ENCODE results near the gene RPS8.
"Not testable (repeated sequence)": the region's sequence is repeated elsewhere in the genome, so short reads cannot be mapped to it uniquely, and the experiment has no call there.

RPS8 gene

DNA sequence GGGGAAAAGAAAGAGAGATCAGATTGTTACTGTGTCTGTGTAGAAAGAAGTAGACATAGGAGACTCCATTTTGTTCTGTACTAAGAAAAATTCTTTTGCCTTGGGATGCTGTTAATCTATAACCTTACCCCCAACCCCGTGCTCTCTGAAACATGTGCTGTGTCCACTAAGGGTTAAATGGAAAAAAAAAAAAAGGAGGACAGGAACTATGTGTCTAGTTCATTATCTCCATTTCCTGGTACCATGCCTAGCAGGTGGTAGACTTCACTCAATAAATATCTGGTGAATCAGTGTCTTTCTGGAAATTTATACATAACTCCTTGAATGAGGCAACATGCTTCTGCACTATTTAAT is 36.4 kb upstream of the RPS8 start:
- no CpG with 5 or more reads among the region's 1 CpG for WGBS (ENCODE audit: extremely low coverage, insufficient coverage, low lambda C conversion rate)

DNA sequence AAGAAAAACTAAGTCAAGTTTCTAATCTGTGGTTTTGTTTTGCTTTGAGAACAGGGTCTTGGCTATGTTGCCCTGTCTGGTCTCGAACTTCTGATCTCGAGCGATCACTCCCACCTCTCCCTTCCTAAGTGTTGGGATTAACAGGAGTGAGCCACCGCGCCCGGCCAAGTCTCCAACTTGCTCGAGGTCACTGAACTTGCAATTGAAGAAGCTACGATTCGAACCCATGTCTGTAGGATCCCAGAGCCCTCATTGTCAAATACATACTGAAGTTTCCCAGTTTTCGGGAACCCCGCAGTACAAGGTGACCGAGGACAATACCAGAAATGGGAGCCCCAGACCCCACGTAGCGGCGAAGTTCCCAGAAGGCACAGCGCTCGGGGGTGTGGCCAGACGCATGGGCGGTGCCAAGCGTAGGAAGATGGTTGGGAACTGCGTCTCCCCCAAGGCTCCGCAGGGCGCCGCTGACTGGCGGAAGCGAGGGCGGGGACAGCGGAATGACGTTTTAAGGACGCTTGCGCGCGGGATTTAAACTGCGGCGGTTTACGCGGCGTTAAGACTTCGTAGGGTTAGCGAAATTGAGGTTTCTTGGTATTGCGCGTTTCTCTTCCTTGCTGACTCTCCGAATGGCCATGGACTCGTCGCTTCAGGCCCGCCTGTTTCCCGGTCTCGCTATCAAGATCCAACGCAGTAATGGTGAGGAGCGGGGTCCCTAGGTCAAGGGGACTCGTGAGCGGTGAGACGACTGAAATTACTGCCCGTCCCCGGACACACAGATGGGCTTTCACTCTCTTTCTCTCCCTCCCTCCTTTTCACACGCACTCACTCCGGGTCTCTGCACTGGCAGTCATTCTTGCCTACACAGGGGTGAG is 35.8 kb upstream of the RPS8 start, which contains the start of gene KIF2C:
Gene KIF2C, plus strand, starts transcription at position 531 of the 872 bp plus-strand sequence. Its CDS starts 96 bp downstream, at position 627.
- no peaks in the 10 kb centered on the region for H3K4me1 ChIP-seq (ENCODE audit: control insufficient read depth, low read depth, low read length)
- H2AK5ac ChIP-seq (ENCODE audit: low read length), result peak within 1 kb of the TSS; percentile 61
- no CpG with 5 or more reads among the region's 57 CpGs for WGBS (ENCODE audit: extremely low coverage, insufficient coverage, low lambda C conversion rate)
- peak within 1 kb of the TSS; percentile 54 for H3K27ac ChIP-seq (ENCODE audit: low read depth, low read length)
- H3K4ac ChIP-seq (ENCODE audit: low read depth, low read length), result peak within 1 kb of the TSS; percentile 38
- no peak within 1 kb of the TSS for H3K23ac ChIP-seq (ENCODE audit: low read length)
- peak within 1 kb of the TSS; percentile 49 for H2BK5ac ChIP-seq (ENCODE audit: low read length)
- peak within 1 kb of the TSS; percentile 92 for H3K56ac ChIP-seq (ENCODE audit: low read length)
- peaks cover 24% of the 10 kb centered on the region for H3K79me2 ChIP-seq (ENCODE audit: control insufficient read depth, insufficient read depth, low read length)
- peak within 1 kb of the TSS; percentile 41 for H3K18ac ChIP-seq (ENCODE audit: low read length)
- peaks cover 2% of the 10 kb centered on the region for H3K36me3 ChIP-seq (ENCODE audit: control insufficient read depth, insufficient read depth, low read length)
- no peak within 1 kb of the TSS for H4K8ac ChIP-seq (ENCODE audit: low read depth, low read length)
- no peak within 1 kb of the TSS for H2BK120ac ChIP-seq (ENCODE audit: low read depth, low read length)
- no peak within 1 kb of the TSS for H4K5ac ChIP-seq (ENCODE audit: low read length)
- peak within 1 kb of the TSS; percentile 84 for H3K9ac ChIP-seq (ENCODE audit: low read length)
- H3K79me1 ChIP-seq (ENCODE audit: low read length), result peaks cover 17% of the 10 kb centered on the region
- peak; percentile 98 for DNase-seq
- H3K27me3 ChIP-seq (ENCODE audit: insufficient read depth, low read length, poor library complexity), result no peaks in the 10 kb centered on the region
- H2BK15ac ChIP-seq (replicated peaks; ENCODE audit: low read depth), result no peak within 1 kb of the TSS
- H3K4me2 ChIP-seq (ENCODE audit: low read length), result peak within 1 kb of the TSS; percentile 86
- peak within 1 kb of the TSS; percentile 95 for H3K4me3 ChIP-seq (ENCODE audit: low read length)

More for the DNA sequence above, 36.4 kb upstream of the RPS8 start:
- not testable (repeated sequence) for H3K4me2 ChIP-seq (ENCODE audit: low read length); H3K36me3 ChIP-seq (ENCODE audit: control insufficient read depth, insufficient read depth, low read length); DNase-seq; H3K27ac ChIP-seq (ENCODE audit: low read depth, low read length); H3K9ac ChIP-seq (ENCODE audit: low read length); H2BK5ac ChIP-seq (ENCODE audit: low read length); H3K27me3 ChIP-seq (ENCODE audit: insufficient read depth, low read length, poor library complexity); H2BK120ac ChIP-seq (ENCODE audit: low read depth, low read length); H3K4ac ChIP-seq (ENCODE audit: low read depth, low read length); H3K18ac ChIP-seq (ENCODE audit: low read length); H3K23ac ChIP-seq (ENCODE audit: low read length); H2BK15ac ChIP-seq (replicated peaks; ENCODE audit: low read depth); H2AK5ac ChIP-seq (ENCODE audit: low read length); H3K4me1 ChIP-seq (ENCODE audit: control insufficient read depth, low read depth, low read length); H3K56ac ChIP-seq (ENCODE audit: low read length); H4K5ac ChIP-seq (ENCODE audit: low read length); H4K8ac ChIP-seq (ENCODE audit: low read depth, low read length); H3K4me3 ChIP-seq (ENCODE audit: low read length)
- Histone ChIP-seq H3K79me2 (ENCODE audit: control insufficient read depth, insufficient read depth, low read length) (peaks cover 22% of the 10 kb centered on the region), H3K79me1 (ENCODE audit: low read length) (peaks cover 14% of the 10 kb centered on the region)

DNA sequence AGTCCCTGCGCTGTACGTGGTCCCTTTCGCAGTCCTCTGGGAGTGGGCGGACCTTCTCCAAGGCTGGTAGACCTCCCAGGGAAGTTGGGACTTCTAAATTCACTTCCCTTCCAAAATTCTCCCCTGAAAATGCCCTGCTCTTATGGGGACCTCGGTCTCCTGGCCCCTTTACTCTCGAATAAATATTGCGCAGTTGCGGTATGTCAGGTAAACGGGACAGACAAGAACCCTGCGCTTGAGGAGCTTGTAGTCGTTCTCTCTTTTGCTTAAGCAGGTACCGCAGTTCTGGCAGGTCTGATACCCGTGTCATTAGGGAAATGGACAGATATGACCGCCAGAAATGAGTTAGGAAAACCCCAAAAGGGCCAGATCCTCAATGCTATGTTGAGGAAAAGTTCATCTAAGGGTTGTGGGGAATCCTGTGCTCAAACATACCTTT is 35.1 kb upstream of the RPS8 start:
- peak overlapping the region; percentile 47 for H2BK5ac ChIP-seq (ENCODE audit: low read length)
- H4K8ac ChIP-seq (ENCODE audit: low read depth, low read length), result no peak overlapping the region
- H3K36me3 ChIP-seq (ENCODE audit: control insufficient read depth, insufficient read depth, low read length), result peaks cover 2% of the 10 kb centered on the region
- no CpG with 5 or more reads among the region's 14 CpGs for WGBS (ENCODE audit: extremely low coverage, insufficient coverage, low lambda C conversion rate)
- H3K79me1 ChIP-seq (ENCODE audit: low read length), result peaks cover 17% of the 10 kb centered on the region
- H4K5ac ChIP-seq (ENCODE audit: low read length), result no peak overlapping the region
- peak overlapping the region; percentile 61 for H2AK5ac ChIP-seq (ENCODE audit: low read length)
- H3K4me1 ChIP-seq (ENCODE audit: control insufficient read depth, low read depth, low read length), result no peaks in the 10 kb centered on the region
- peak overlapping the region; percentile 16 for H3K18ac ChIP-seq (ENCODE audit: low read length)
- H3K56ac ChIP-seq (ENCODE audit: low read length), result peak overlapping the region; percentile 91
- H3K27ac ChIP-seq (ENCODE audit: low read depth, low read length), result peak overlapping the region; percentile 32
- H3K23ac ChIP-seq (ENCODE audit: low read length), result no peak overlapping the region
- H3K27me3 ChIP-seq (ENCODE audit: insufficient read depth, low read length, poor library complexity), result no peaks in the 10 kb centered on the region
- H3K4ac ChIP-seq (ENCODE audit: low read depth, low read length), result peak overlapping the region; percentile 38
- H2BK120ac ChIP-seq (ENCODE audit: low read depth, low read length), result no peak overlapping the region
- DNase-seq, result no peak
- peaks cover 24% of the 10 kb centered on the region for H3K79me2 ChIP-seq (ENCODE audit: control insufficient read depth, insufficient read depth, low read length)
- peak overlapping the region; percentile 84 for H3K9ac ChIP-seq (ENCODE audit: low read length)
- H2BK15ac ChIP-seq (replicated peaks; ENCODE audit: low read depth), result no peak overlapping the region
- H3K4me2 ChIP-seq (ENCODE audit: low read length), result peak overlapping the region; percentile 86
- peak overlapping the region; percentile 95 for H3K4me3 ChIP-seq (ENCODE audit: low read length)

DNA sequence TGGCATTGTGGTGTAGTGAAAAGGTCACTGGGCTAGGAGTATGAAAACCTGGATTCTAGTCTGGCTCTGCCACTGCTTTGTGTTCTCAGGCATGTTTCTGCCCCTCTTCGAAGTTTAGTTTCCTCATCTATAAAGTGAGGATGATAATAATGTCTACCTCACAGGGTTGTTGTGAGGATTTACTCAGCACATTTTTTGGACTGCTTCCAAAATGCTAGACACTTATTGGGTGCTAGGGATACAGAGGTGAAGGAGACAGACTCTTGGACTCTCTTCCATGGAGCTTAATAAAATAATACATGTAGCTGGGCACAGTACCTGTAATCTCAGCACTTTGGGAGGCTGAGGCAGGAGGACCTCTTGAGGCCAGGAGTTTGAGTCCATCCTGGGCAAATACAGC is 32.1 kb upstream of the RPS8 start:
- Histone ChIP-seq H2BK120ac (ENCODE audit: low read depth, low read length) (no peak overlapping the region), H3K23ac (ENCODE audit: low read length) (no peak overlapping the region), H3K56ac (ENCODE audit: low read length) (peak overlapping the region; percentile 20), H3K4me2 (ENCODE audit: low read length) (no peak overlapping the region), H3K9ac (ENCODE audit: low read length) (no peak overlapping the region), H3K4me1 (ENCODE audit: control insufficient read depth, low read depth, low read length) (no peaks in the 10 kb centered on the region), H3K18ac (ENCODE audit: low read length) (no peak overlapping the region), H2BK5ac (ENCODE audit: low read length) (no peak overlapping the region), H3K27me3 (ENCODE audit: insufficient read depth, low read length, poor library complexity) (no peaks in the 10 kb centered on the region), H4K5ac (ENCODE audit: low read length) (no peak overlapping the region), H3K4me3 (ENCODE audit: low read length) (no peak overlapping the region), H2AK5ac (ENCODE audit: low read length) (no peak overlapping the region), H3K27ac (ENCODE audit: low read depth, low read length) (no peak overlapping the region), H2BK15ac (replicated peaks; ENCODE audit: low read depth) (no peak overlapping the region), H4K8ac (ENCODE audit: low read depth, low read length) (no peak overlapping the region), H3K79me2 (ENCODE audit: control insufficient read depth, insufficient read depth, low read length) (peaks cover 24% of the 10 kb centered on the region), H3K79me1 (ENCODE audit: low read length) (peaks cover 21% of the 10 kb centered on the region), H3K36me3 (ENCODE audit: control insufficient read depth, insufficient read depth, low read length) (peaks cover 12% of the 10 kb centered on the region), H3K4ac (ENCODE audit: low read depth, low read length) (no peak overlapping the region)
- no peak for DNase-seq
- WGBS (ENCODE audit: extremely low coverage, insufficient coverage, low lambda C conversion rate), result no CpG with 5 or more reads among the region's 1 CpG

DNA sequence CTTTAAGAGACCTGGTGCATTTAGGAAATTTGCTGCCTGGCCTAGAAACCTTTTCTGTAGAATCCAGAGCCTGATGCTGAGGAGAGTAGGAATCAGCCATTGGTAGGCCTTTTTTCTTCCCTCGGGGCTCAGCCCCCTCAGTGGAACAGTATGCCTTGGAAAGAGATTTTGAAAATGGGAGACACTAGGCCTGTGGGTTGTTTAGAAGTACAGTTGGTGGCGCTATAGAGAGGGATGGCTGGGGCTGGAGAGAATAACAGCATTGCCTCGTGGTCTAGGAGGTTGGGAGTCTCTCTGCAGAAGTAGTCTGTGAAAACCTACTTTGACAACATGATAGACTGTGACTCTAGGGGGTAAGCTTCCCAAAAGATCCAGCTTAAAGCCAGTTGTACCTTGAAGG is 27.5 kb upstream of the RPS8 start:
- H3K9ac ChIP-seq (ENCODE audit: low read length), result no peak overlapping the region
- peaks cover 5% of the 10 kb centered on the region for H3K79me2 ChIP-seq (ENCODE audit: control insufficient read depth, insufficient read depth, low read length)
- no peak overlapping the region for H4K5ac ChIP-seq (ENCODE audit: low read length)
- H3K79me1 ChIP-seq (ENCODE audit: low read length), result peaks cover 11% of the 10 kb centered on the region
- no peaks in the 10 kb centered on the region for H3K4me1 ChIP-seq (ENCODE audit: control insufficient read depth, low read depth, low read length)
- H2BK120ac ChIP-seq (ENCODE audit: low read depth, low read length), result no peak overlapping the region
- no CpG with 5 or more reads among the region's 3 CpGs for WGBS (ENCODE audit: extremely low coverage, insufficient coverage, low lambda C conversion rate)
- no peak overlapping the region for H3K4ac ChIP-seq (ENCODE audit: low read depth, low read length)
- no peak overlapping the region for H3K18ac ChIP-seq (ENCODE audit: low read length)
- H4K8ac ChIP-seq (ENCODE audit: low read depth, low read length), result no peak overlapping the region
- no peak overlapping the region for H3K4me2 ChIP-seq (ENCODE audit: low read length)
- H3K27me3 ChIP-seq (ENCODE audit: insufficient read depth, low read length, poor library complexity), result no peaks in the 10 kb centered on the region
- H2AK5ac ChIP-seq (ENCODE audit: low read length), result no peak overlapping the region
- no peak overlapping the region for H3K56ac ChIP-seq (ENCODE audit: low read length)
- peaks cover 22% of the 10 kb centered on the region for H3K36me3 ChIP-seq (ENCODE audit: control insufficient read depth, insufficient read depth, low read length)
- H2BK5ac ChIP-seq (ENCODE audit: low read length), result no peak overlapping the region
- no peak overlapping the region for H2BK15ac ChIP-seq (replicated peaks; ENCODE audit: low read depth)
- DNase-seq, result peak; percentile 32
- H3K27ac ChIP-seq (ENCODE audit: low read depth, low read length), result no peak overlapping the region
- no peak overlapping the region for H3K23ac ChIP-seq (ENCODE audit: low read length)
- no peak overlapping the region for H3K4me3 ChIP-seq (ENCODE audit: low read length)

Data from mesendoderm (in vitro differentiated cells).